ENCODE results near the gene XNDC1N. TPM values are rescaled to one million over a fixed set of nuclear protein-coding genes. Genes with fewer than 3 reads are reported as not detected.
A peak's percentile ranks its signal among the peaks of the same experiment; 100 is the strongest.

The XNDC1N gene
- total and polyA plus RNA-seq, 9 of the 15 experiments (the other 6 are each of a cell fraction or from before 2014, with no cell fraction given), result 6.8 to 11.4 (median 9.7) TPM

GRCh38 chr11:71927820-71928736 is at the start of gene XNDC1N (continued):
- TF ChIP-seq TRIM24 (IDR thresholded peaks at IDR 0.05) (0 out of 4 replicates have a peak, but pooled peaks of 1 of the 2 experiments have one; percentile 20), ELF1 (tag; IDR thresholded peaks at IDR 0.05) (peak; percentile 96), ETV6 (IDR thresholded peaks at IDR 0.05; ENCODE audit: borderline replicate concordance in 1 of 2, low read depth in 2 of 2, low read length in 1 of 2) (no peak), ETV6 (CRISPR knock-in tag; IDR thresholded peaks at IDR 0.05; ENCODE audit: borderline replicate concordance) (0 out of 2 replicates have a peak, but pooled peaks have one; percentile 41)
- TF ChIP-seq, protein P1, sequence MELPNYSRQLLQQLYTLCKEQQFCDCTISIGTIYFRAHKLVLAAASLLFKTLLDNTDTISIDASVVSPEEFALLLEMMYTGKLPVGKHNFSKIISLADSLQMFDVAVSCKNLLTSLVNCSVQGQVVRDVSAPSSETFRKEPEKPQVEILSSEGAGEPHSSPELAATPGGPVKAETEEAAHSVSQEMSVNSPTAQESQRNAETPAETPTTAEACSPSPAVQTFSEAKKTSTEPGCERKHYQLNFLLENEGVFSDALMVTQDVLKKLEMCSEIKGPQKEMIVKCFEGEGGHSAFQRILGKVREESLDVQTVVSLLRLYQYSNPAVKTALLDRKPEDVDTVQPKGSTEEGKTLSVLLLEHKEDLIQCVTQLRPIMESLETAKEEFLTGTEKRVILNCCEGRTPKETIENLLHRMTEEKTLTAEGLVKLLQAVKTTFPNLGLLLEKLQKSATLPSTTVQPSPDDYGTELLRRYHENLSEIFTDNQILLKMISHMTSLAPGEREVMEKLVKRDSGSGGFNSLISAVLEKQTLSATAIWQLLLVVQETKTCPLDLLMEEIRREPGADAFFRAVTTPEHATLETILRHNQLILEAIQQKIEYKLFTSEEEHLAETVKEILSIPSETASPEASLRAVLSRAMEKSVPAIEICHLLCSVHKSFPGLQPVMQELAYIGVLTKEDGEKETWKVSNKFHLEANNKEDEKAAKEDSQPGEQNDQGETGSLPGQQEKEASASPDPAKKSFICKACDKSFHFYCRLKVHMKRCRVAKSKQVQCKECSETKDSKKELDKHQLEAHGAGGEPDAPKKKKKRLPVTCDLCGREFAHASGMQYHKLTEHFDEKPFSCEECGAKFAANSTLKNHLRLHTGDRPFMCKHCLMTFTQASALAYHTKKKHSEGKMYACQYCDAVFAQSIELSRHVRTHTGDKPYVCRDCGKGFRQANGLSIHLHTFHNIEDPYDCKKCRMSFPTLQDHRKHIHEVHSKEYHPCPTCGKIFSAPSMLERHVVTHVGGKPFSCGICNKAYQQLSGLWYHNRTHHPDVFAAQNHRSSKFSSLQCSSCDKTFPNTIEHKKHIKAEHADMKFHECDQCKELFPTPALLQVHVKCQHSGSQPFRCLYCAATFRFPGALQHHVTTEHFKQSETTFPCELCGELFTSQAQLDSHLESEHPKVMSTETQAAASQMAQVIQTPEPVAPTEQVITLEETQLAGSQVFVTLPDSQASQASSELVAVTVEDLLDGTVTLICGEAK (IDR thresholded peaks at IDR 0.05), result peak; percentile 98
- TF ChIP-seq, protein P1 (CRISPR knock-in tag; IDR thresholded peaks at IDR 0.05), result no peak
- TF ChIP-seq, protein P2, sequence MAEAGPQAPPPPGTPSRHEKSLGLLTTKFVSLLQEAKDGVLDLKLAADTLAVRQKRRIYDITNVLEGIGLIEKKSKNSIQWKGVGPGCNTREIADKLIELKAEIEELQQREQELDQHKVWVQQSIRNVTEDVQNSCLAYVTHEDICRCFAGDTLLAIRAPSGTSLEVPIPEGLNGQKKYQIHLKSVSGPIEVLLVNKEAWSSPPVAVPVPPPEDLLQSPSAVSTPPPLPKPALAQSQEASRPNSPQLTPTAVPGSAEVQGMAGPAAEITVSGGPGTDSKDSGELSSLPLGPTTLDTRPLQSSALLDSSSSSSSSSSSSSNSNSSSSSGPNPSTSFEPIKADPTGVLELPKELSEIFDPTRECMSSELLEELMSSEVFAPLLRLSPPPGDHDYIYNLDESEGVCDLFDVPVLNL (CRISPR knock-in tag; IDR thresholded peaks at IDR 0.05; ENCODE audit: low read depth), result peak; percentile 19; the same call in 1 of the 2 replicates
- TF ChIP-seq, protein P3, sequence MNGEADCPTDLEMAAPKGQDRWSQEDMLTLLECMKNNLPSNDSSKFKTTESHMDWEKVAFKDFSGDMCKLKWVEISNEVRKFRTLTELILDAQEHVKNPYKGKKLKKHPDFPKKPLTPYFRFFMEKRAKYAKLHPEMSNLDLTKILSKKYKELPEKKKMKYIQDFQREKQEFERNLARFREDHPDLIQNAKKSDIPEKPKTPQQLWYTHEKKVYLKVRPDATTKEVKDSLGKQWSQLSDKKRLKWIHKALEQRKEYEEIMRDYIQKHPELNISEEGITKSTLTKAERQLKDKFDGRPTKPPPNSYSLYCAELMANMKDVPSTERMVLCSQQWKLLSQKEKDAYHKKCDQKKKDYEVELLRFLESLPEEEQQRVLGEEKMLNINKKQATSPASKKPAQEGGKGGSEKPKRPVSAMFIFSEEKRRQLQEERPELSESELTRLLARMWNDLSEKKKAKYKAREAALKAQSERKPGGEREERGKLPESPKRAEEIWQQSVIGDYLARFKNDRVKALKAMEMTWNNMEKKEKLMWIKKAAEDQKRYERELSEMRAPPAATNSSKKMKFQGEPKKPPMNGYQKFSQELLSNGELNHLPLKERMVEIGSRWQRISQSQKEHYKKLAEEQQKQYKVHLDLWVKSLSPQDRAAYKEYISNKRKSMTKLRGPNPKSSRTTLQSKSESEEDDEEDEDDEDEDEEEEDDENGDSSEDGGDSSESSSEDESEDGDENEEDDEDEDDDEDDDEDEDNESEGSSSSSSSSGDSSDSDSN (IDR thresholded peaks at IDR 0.05; ENCODE audit: borderline replicate concordance in 1 of 2, low read depth in 2 of 2, low read length in 2 of 2), result 0 out of 4 replicates have a peak, but pooled peaks of 1 of the 2 experiments have one; percentile 47
